DND-41 (cell line): ENCODE data around the gene IL17B.

Experiments used
- ATAC-seq: fragments of 200-7000 bp; cut with Tn5 transposase; 3 replicates; pipeline ENCODE4 v1.9.1; 2021; ENCODE audit warnings: low read depth; ENCODE audit not compliant: insufficient read depth
- DNase-seq: peaks from one replicate; pipeline ENCODE4 v3.0.0-alpha.2; 2020
- H2AFZ ChIP-seq: 2 replicates; pipeline ENCODE4 v1.6.0; 2012; ENCODE audit warnings: low read depth, low read length
- H3K27ac ChIP-seq: 2 replicates; pipeline ENCODE4 v1.5.1; 2012; ENCODE audit warnings: low read length, inconsistent platforms
- H3K27me3 ChIP-seq: fragments of 200-600 bp; sonication (generic); 2 replicates; pipeline ENCODE4 v1.6.0; 2012; ENCODE audit warnings: low read length, mild to moderate bottlenecking, inconsistent platforms; ENCODE audit not compliant: insufficient read depth, poor library complexity
- H3K36me3 ChIP-seq: 2 replicates; pipeline ENCODE4 v1.5.1; 2012; ENCODE audit warnings: low read length, inconsistent platforms; ENCODE audit not compliant: insufficient read depth
- H3K4me1 ChIP-seq: 2 replicates; pipeline ENCODE4 v1.5.1; 2012; ENCODE audit warnings: mild to moderate bottlenecking, low read length; ENCODE audit not compliant: insufficient read depth
- H3K4me2 ChIP-seq: 2 replicates; pipeline ENCODE4 v1.6.0; 2012; ENCODE audit warnings: mild to moderate bottlenecking, moderate library complexity, low read length, inconsistent platforms; ENCODE audit not compliant: insufficient read depth
- H3K4me3 ChIP-seq, 2 experiments: fragments of 200-600 bp in 1 of 2; shearing (Covaris generic) in 1 of 2; 2 replicates each; pipeline ENCODE4 v1.5.1; 2012 to 2016; ENCODE audit warnings: inconsistent platforms in 2 of 2, low read length in 2 of 2, mild to moderate bottlenecking in 2 of 2, low read depth in 1 of 2, moderate library complexity in 1 of 2
- H3K79me2 ChIP-seq: 2 replicates; pipeline ENCODE4 v1.6.0; 2012; ENCODE audit warnings: low read length, inconsistent platforms; ENCODE audit not compliant: insufficient read depth
- H3K9ac ChIP-seq: 2 replicates; pipeline ENCODE4 v1.6.0; 2012; ENCODE audit warnings: low read depth, mild to moderate bottlenecking, inconsistent platforms, low read length, moderate library complexity
- H3K9me3 ChIP-seq: 2 replicates; pipeline ENCODE4 v1.5.1; 2012; ENCODE audit warnings: low read length, moderate library complexity, mild to moderate bottlenecking, inconsistent platforms; ENCODE audit not compliant: insufficient read depth, severe bottlenecking
- H4K20me1 ChIP-seq: 2 replicates; pipeline ENCODE4 v1.6.0; 2012; ENCODE audit warnings: low read length; ENCODE audit not compliant: insufficient read depth
- EZH2 ChIP-seq: IDR thresholded peaks from 3 replicates; pipeline ENCODE4 v1.6.1; 2012; ENCODE audit warnings: borderline replicate concordance, low read depth, mild to moderate bottlenecking, moderate library complexity, low read length, inconsistent platforms; ENCODE audit not compliant: severe bottlenecking
- TF ChIP-seq, protein P1 (sequence below): IDR thresholded peaks from 2 replicates; pipeline ENCODE4 v1.5.1; 2012; ENCODE audit warnings: borderline replicate concordance, low read length, moderate library complexity, mild to moderate bottlenecking; ENCODE audit not compliant: poor library complexity, severe bottlenecking; ENCODE audit errors: extremely low read depth

The IL17B gene

GRCh38 chr5:149358294-149358651 is 20.8 kb downstream of the IL17B start:
- peak overlapping the region; percentile 96 for H2AFZ ChIP-seq
- no peaks in the 10 kb centered on the region; the same call in 1 of the 2 replicates for H3K36me3 ChIP-seq
- peak overlapping the region; percentile 64 for H3K27ac ChIP-seq
- H3K9me3 ChIP-seq: no peaks in the 10 kb centered on the region
- no peak for TF ChIP-seq EZH2
- TF ChIP-seq, protein P1, sequence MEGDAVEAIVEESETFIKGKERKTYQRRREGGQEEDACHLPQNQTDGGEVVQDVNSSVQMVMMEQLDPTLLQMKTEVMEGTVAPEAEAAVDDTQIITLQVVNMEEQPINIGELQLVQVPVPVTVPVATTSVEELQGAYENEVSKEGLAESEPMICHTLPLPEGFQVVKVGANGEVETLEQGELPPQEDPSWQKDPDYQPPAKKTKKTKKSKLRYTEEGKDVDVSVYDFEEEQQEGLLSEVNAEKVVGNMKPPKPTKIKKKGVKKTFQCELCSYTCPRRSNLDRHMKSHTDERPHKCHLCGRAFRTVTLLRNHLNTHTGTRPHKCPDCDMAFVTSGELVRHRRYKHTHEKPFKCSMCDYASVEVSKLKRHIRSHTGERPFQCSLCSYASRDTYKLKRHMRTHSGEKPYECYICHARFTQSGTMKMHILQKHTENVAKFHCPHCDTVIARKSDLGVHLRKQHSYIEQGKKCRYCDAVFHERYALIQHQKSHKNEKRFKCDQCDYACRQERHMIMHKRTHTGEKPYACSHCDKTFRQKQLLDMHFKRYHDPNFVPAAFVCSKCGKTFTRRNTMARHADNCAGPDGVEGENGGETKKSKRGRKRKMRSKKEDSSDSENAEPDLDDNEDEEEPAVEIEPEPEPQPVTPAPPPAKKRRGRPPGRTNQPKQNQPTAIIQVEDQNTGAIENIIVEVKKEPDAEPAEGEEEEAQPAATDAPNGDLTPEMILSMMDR: no peak
- H3K9ac ChIP-seq: peak overlapping the region; percentile 85
- DNase-seq (peak; percentile 54), ATAC-seq (peak; percentile 49)
- no peaks in the 10 kb centered on the region; the same call in 1 of the 2 replicates for H4K20me1 ChIP-seq
- H3K4me2 ChIP-seq: peak overlapping the region; percentile 84
- peaks cover 8% of the 10 kb centered on the region for H3K79me2 ChIP-seq
- H3K4me3 ChIP-seq: peak overlapping the region; percentile 75 to 92; a peak in 3 of 4 replicates
- H3K4me1 ChIP-seq: peaks cover 36% of the 10 kb centered on the region
- no peaks in the 10 kb centered on the region for H3K27me3 ChIP-seq

GRCh38 chr5:149357370-149358293 is 21.5 kb downstream of the IL17B start, which contains the start of gene PCYOX1L:
TSS of gene PCYOX1L (plus strand) at chr5:149358046. CDS start at chr5:149358069, 23 bp downstream.
- Histone ChIP-seq H3K9me3 (no peaks in the 10 kb centered on the region), H3K4me3 (peak within 1 kb of the TSS; percentile 75 to 92), H3K27me3 (no peaks in the 10 kb centered on the region), H4K20me1 (no peaks in the 10 kb centered on the region; the same call in 1 of the 2 replicates), H3K36me3 (no peaks in the 10 kb centered on the region; the same call in 1 of the 2 replicates), H2AFZ (peak within 1 kb of the TSS; percentile 96), H3K4me1 (peaks cover 36% of the 10 kb centered on the region), H3K27ac (peak within 1 kb of the TSS; percentile 64), H3K4me2 (peak within 1 kb of the TSS; percentile 84), H3K9ac (peak within 1 kb of the TSS; percentile 85), H3K79me2 (peaks cover 8% of the 10 kb centered on the region)
- ATAC-seq: peak; percentile 99
- DNase-seq: peak; percentile 92
- no peak for TF ChIP-seq EZH2
- TF ChIP-seq, protein P1: no peak

- ATAC-seq (no peak), DNase-seq (no peak)
- Histone ChIP-seq H3K9ac (no peak overlapping the region), H3K27me3 (no peaks in the 10 kb centered on the region), H3K4me3 (no peak overlapping the region), H4K20me1 (no peaks in the 10 kb centered on the region; the same call in 1 of the 2 replicates), H3K27ac (no peak overlapping the region), H2AFZ (no peak overlapping the region), H3K79me2 (peaks cover 8% of the 10 kb centered on the region), H3K4me2 (0 out of 2 replicates have a peak overlapping the region, but pooled peaks have one; percentile 84), H3K36me3 (no peaks in the 10 kb centered on the region; the same call in 1 of the 2 replicates), H3K4me1 (peaks cover 36% of the 10 kb centered on the region), H3K9me3 (no peaks in the 10 kb centered on the region)
- no peak for TF ChIP-seq EZH2
- TF ChIP-seq, protein P1: no peak
These were observed 22.7 kb downstream of the IL17B start for GRCh38 chr5:149356391-149356790.
